Astrocyte (in vitro differentiated cells and primary cell): ENCODE measurements around the gene CEBPG. TPM values are rescaled to one million over a fixed set of nuclear protein-coding genes. Genes with fewer than 3 reads are reported as not detected.

Experiments
- DNase-seq: peaks from one replicate; pipeline ENCODE4 v3.0.0-alpha.2; 2010; ENCODE audit warnings: low read depth
- FAIRE-seq: peaks from 2 replicates; lab custom pipeline; 2011; peaks lifted over from hg19 to GRCh38; lab: Jason Lieb, UNC
- H2AFZ ChIP-seq: 2 replicates; pipeline ENCODE4 v1.6.0; 2012; ENCODE audit warnings: low read depth, low read length, inconsistent platforms
- H3K27ac ChIP-seq: 2 replicates; pipeline ENCODE4 v1.5.1; 2011; ENCODE audit warnings: low read depth, low read length, inconsistent platforms
- H3K27me3 ChIP-seq: 2 replicates; pipeline ENCODE4 v1.6.0; 2011; ENCODE audit warnings: low read length, inconsistent platforms; ENCODE audit not compliant: insufficient read depth
- H3K36me3 ChIP-seq: 2 replicates; pipeline ENCODE4 v1.5.1; 2011; ENCODE audit warnings: low read length, inconsistent platforms; ENCODE audit not compliant: insufficient read depth
- H3K4me1 ChIP-seq: 2 replicates; pipeline ENCODE4 v1.5.1; 2011; ENCODE audit warnings: low read length, inconsistent platforms; ENCODE audit not compliant: insufficient read depth
- H3K4me2 ChIP-seq: 2 replicates; pipeline ENCODE4 v1.6.0; 2012; ENCODE audit warnings: low read length, inconsistent platforms
- H3K4me3 ChIP-seq: 2 replicates; pipeline ENCODE4 v1.5.1; 2011; ENCODE audit warnings: low read depth, mild to moderate bottlenecking, low read length, inconsistent platforms; ENCODE audit not compliant: insufficient read depth
- H3K79me2 ChIP-seq: 2 replicates; pipeline ENCODE4 v1.6.0; 2012; ENCODE audit warnings: mild to moderate bottlenecking, low read length, inconsistent platforms; ENCODE audit not compliant: insufficient read depth
- H3K9ac ChIP-seq: 2 replicates; pipeline ENCODE4 v1.6.0; 2012; ENCODE audit warnings: mild to moderate bottlenecking, low read length, inconsistent platforms
- H3K9me3 ChIP-seq: 2 replicates; pipeline ENCODE4 v1.5.1; 2012; ENCODE audit warnings: low read depth, mild to moderate bottlenecking, low read length, inconsistent platforms; ENCODE audit not compliant: insufficient read depth
- H4K20me1 ChIP-seq: 2 replicates; pipeline ENCODE4 v1.6.0; 2012; ENCODE audit warnings: low read length, inconsistent platforms; ENCODE audit not compliant: insufficient read depth
- H3K27ac Mint-ChIP-seq: one replicate; pipeline ENCODE4 v1.8.0; 2021; ENCODE audit warnings: mild to moderate bottlenecking, mixed read lengths; ENCODE audit not compliant: unreplicated experiment
- H3K27me3 Mint-ChIP-seq: one replicate; pipeline ENCODE4 v1.8.0; 2021; ENCODE audit warnings: low read depth, mixed read lengths; ENCODE audit not compliant: unreplicated experiment
- H3K36me3 Mint-ChIP-seq: one replicate; pipeline ENCODE4 v1.8.0; 2021; ENCODE audit warnings: low read depth, mixed read lengths; ENCODE audit not compliant: unreplicated experiment
- H3K4me1 Mint-ChIP-seq: one replicate; pipeline ENCODE4 v1.8.0; 2021; ENCODE audit warnings: low read depth, mixed read lengths; ENCODE audit not compliant: unreplicated experiment
- H3K4me3 Mint-ChIP-seq: one replicate; pipeline ENCODE4 v1.8.0; 2021; ENCODE audit warnings: mild to moderate bottlenecking, moderate library complexity, mixed read lengths; ENCODE audit not compliant: unreplicated experiment
- H3K9me3 Mint-ChIP-seq: one replicate; pipeline ENCODE4 v1.8.0; 2021; ENCODE audit warnings: mild to moderate bottlenecking, mixed read lengths; ENCODE audit not compliant: unreplicated experiment
- EZH2 ChIP-seq: IDR thresholded peaks from 2 replicates; pipeline ENCODE4 v1.6.1; 2012; ENCODE audit warnings: mild to moderate bottlenecking, low read length, inconsistent platforms; ENCODE audit not compliant: insufficient read depth
- total RNA-seq: library from RNA; stranded (reverse); gene quantifications from 2 replicates; pipeline ENCODE4 v1.2.1, GENCODE V29; 2021
- TF ChIP-seq, protein P1 (sequence below): IDR thresholded peaks from 2 replicates; pipeline ENCODE4 v1.5.1; 2011; ENCODE audit warnings: low read depth, mild to moderate bottlenecking, inconsistent platforms, low read length, moderate library complexity; ENCODE audit not compliant: insufficient read depth

Gene CEBPG
- total RNA-seq, 1 donor from 2014 or later = 31.7 TPM

DNA sequence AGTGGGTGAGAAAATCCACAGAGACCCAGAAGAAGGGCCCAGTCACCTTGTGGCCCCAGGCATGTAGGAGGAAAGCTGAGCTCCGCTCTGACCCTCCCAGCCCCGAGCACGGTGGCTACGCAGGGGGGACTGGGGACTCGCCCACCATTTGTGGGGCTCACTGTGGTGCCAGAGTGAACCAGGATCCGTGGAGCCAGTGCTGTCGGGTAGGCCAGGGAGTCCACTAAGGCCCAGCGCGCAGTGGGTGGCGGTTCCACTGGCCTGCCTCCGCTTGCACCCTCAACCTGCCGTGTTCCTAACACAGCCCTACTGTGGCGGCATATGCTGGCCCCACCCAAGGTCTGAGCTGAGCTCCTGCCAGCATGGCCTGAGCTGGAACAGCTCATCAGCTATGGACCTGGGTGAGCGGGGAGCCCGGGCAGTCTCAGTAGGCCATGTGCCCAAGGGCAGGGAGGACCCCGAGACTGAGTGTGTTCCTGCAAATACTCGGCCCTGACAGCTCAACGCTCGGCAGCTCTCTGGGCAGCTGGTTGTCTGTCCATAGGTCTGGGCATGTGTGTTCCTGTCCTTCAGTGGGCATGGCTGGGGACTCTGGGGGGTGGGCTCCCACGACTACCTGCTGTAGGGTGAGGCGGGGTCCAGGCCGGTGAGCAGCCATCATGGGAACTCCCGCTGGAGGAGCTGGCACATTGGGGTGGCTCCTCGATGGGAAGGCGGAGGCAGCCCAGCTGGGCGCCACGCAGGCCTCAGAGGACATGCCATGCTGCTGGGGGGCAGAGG lies 36.6 kb downstream of the CEBPG start:
- Mint-ChIP-seq H3K9me3 (no peaks in the 10 kb centered on the region), H3K4me1 (peaks cover 3% of the 10 kb centered on the region), H3K4me3 (no peak overlapping the region), H3K27ac (no peak overlapping the region), H3K27me3 (peaks cover 6% of the 10 kb centered on the region), H3K36me3 (no peaks in the 10 kb centered on the region)
- no peak overlapping the region for H3K9ac ChIP-seq
- H3K79me2 ChIP-seq = no peaks in the 10 kb centered on the region
- H3K4me3 ChIP-seq = no peak overlapping the region
- no peak overlapping the region for H2AFZ ChIP-seq
- TF ChIP-seq EZH2 = no peak
- TF ChIP-seq, protein P1, sequence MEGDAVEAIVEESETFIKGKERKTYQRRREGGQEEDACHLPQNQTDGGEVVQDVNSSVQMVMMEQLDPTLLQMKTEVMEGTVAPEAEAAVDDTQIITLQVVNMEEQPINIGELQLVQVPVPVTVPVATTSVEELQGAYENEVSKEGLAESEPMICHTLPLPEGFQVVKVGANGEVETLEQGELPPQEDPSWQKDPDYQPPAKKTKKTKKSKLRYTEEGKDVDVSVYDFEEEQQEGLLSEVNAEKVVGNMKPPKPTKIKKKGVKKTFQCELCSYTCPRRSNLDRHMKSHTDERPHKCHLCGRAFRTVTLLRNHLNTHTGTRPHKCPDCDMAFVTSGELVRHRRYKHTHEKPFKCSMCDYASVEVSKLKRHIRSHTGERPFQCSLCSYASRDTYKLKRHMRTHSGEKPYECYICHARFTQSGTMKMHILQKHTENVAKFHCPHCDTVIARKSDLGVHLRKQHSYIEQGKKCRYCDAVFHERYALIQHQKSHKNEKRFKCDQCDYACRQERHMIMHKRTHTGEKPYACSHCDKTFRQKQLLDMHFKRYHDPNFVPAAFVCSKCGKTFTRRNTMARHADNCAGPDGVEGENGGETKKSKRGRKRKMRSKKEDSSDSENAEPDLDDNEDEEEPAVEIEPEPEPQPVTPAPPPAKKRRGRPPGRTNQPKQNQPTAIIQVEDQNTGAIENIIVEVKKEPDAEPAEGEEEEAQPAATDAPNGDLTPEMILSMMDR = no peak
- no peak overlapping the region for H3K4me2 ChIP-seq
- H3K27me3 ChIP-seq = no peaks in the 10 kb centered on the region
- H3K9me3 ChIP-seq = no peaks in the 10 kb centered on the region
- DNase-seq = no peak
- H3K27ac ChIP-seq = no peak overlapping the region
- peaks cover 9% of the 10 kb centered on the region for H4K20me1 ChIP-seq
- no peaks in the 10 kb centered on the region for H3K36me3 ChIP-seq
- H3K4me1 ChIP-seq = no peaks in the 10 kb centered on the region
- no peak for FAIRE-seq

DNA sequence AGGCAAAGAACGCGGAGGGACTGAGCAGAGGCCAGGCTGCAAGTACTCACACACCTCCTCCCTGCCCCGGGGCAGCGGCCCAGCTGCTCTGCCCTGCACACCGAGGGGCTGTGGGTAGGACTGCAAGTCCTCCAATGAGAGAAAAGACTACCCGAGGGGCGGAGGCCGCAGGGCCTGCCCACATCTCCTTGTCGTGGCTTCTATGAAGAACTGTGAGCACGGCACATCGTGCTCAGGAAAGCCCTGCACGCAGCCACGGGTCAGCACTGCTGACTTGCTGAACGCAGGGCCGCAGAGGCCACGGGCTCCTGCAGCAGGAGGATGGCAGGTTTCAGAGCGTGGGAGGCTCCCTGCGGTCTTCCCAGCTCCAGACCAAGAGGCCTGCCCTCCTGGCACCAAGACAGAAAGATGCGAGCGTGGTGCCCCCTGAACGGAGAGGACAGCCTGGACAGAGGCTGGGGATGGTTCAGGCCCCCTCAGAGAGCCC lies 37.4 kb downstream of the CEBPG start:
- Histone ChIP-seq H3K9me3 (no peaks in the 10 kb centered on the region), H3K9ac (no peak overlapping the region), H3K36me3 (no peaks in the 10 kb centered on the region), H3K27ac (no peak overlapping the region), H3K79me2 (no peaks in the 10 kb centered on the region), H3K4me3 (no peak overlapping the region), H3K4me2 (no peak overlapping the region), H3K4me1 (no peaks in the 10 kb centered on the region), H4K20me1 (peaks cover 11% of the 10 kb centered on the region), H2AFZ (no peak overlapping the region), H3K27me3 (no peaks in the 10 kb centered on the region)
- no peaks in the 10 kb centered on the region for H3K9me3 Mint-ChIP-seq
- H3K27me3 Mint-ChIP-seq = peaks cover 5% of the 10 kb centered on the region
- H3K36me3 Mint-ChIP-seq = no peaks in the 10 kb centered on the region
- H3K4me3 Mint-ChIP-seq = no peak overlapping the region
- FAIRE-seq (no peak), DNase-seq (no peak)
- no peak for TF ChIP-seq EZH2
- TF ChIP-seq, protein P1 = no peak
- peaks cover 2% of the 10 kb centered on the region for H3K4me1 Mint-ChIP-seq
- no peak overlapping the region for H3K27ac Mint-ChIP-seq

DNA sequence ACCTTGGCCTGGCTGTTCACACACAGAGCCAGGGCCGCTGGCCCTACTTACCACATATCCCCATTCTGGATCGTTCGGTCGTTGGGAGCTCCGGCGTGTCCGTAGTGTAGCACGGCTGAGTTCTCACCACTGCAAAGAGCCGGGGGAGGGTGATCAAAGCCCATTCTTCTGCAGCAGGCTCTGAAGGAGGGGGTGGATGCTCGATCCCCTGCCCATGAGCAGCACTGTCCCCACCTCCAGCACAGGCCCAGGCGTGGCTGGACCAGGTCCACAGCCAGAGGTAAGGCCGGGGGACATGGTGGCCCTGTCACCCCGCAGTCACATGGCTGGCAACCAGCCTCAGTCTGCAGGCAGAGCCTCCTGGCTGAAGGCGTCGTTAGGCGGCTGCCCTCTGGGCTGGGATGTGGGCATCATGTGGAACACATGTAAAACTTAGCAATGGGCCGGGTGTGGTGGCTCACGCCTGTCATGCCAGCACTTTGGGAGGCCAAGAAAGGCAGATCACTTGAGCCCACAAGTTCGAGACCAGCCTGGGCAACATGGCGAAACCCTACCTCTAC lies 38.2 kb downstream of the CEBPG start:
- Mint-ChIP-seq H3K4me1 (peaks cover 2% of the 10 kb centered on the region), H3K9me3 (no peaks in the 10 kb centered on the region), H3K27ac (no peak overlapping the region), H3K4me3 (no peak overlapping the region), H3K36me3 (no peaks in the 10 kb centered on the region), H3K27me3 (peaks cover 5% of the 10 kb centered on the region)
- Histone ChIP-seq H3K4me3 (no peak overlapping the region), H3K9me3 (no peaks in the 10 kb centered on the region), H3K9ac (no peak overlapping the region), H3K4me1 (no peaks in the 10 kb centered on the region), H3K4me2 (no peak overlapping the region), H3K36me3 (no peaks in the 10 kb centered on the region), H4K20me1 (peaks cover 9% of the 10 kb centered on the region), H3K79me2 (no peaks in the 10 kb centered on the region), H2AFZ (no peak overlapping the region), H3K27me3 (no peaks in the 10 kb centered on the region), H3K27ac (no peak overlapping the region)
- FAIRE-seq (no peak), DNase-seq (no peak)
- TF ChIP-seq, protein P1 = no peak
- TF ChIP-seq EZH2 = no peak
